ENCODE measurements around the gene CLTC. TPM values are rescaled to one million over a fixed set of nuclear protein-coding genes. Genes with fewer than 3 reads are reported as not detected.

CLTC gene
- total and polyA plus RNA-seq, 10 of the 15 experiments (the other 5 are each of a cell fraction or from before 2014, with no cell fraction given) = 77.5 to 188 (median 129) TPM

DNA sequence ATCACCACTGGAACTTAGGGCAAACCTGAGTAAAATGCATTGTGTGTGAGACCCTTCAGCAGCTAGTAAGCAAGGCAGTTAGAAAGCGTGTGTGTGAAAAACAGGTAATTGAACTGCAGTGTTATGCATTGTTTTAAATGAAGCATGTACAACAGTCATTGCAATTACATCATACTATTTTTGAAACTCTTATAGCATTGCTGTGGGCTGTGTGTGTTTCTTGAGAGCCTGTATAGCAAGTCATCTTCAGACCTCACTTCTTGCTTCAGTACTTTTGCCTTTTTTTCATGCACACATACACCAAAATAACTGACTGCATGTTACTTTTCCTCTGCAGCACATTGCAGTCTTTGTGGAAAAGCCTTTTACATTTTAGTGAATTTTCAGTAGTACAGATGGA lies 68.3 kb downstream of the CLTC start (continued):
- TF ChIP-seq BACH1 (IDR thresholded peaks at IDR 0.05; ENCODE audit: borderline replicate concordance) = no peak
- TF ChIP-seq MEF2A (IDR thresholded peaks at IDR 0.05; ENCODE audit: insufficient read depth, low read depth, low read length) = no peak

DNA sequence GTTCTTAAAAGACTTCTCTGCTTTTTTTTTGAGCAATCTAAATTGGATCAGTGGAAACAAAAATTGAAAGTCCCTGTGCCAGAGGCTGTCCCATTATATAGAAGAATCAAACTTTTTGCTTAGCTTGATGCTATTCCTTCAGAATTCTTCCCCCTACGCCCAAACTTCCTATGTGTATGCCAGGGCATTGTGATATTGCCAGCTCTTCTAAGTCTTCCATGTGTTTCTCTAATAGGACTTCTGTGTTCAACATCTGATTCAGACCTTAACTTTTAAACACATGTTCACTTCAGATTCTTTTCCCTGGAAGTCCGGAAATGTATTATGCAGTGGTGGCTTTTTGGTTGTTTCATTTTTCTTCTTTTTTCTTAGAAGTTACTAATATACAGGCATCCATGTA lies 68.8 kb downstream of the CLTC start:
- no peak for FAIRE-seq
- RAD21 ChIA-PET (ENCODE audit: unreplicated experiment) = interaction anchor here (0.9 kb wide), 1 partner anchor 29 kb away, joined by 3 read pairs; no protein-coding TSS in a partner anchor

More for the DNA sequence above, 68.8 kb downstream of the CLTC start:
- in situ Hi-C loops (cut with MboI) = no loop called here
- Histone ChIP-seq H3K27ac (ENCODE audit: control insufficient read depth, insufficient read depth) (no peak overlapping the region), H3K27me3 (replicated peaks in 1 of 2; ENCODE audit: control insufficient read depth in 2 of 2, insufficient read depth in 2 of 2, low read length in 1 of 2) (no peaks in the 10 kb centered on the region), H3K4me3 (no peak overlapping the region), H4K20me1 (ENCODE audit: control insufficient read depth, insufficient read depth) (no peaks in the 10 kb centered on the region), H3K36me3 (ENCODE audit: control insufficient read depth in 2 of 2, insufficient read depth in 2 of 2, low read length in 1 of 2) (peaks cover 3 to 37% of the 10 kb centered on the region in 2 experiments), H3K79me2 (ENCODE audit: control insufficient read depth, insufficient read depth, low read length) (no peaks in the 10 kb centered on the region), H3K9ac (ENCODE audit: control insufficient read depth, insufficient read depth, low read length) (no peak overlapping the region), H2AFZ (ENCODE audit: control insufficient read depth, low read depth, low read length) (no peak overlapping the region), H3K4me2 (ENCODE audit: control insufficient read depth, insufficient read depth) (no peak overlapping the region), H3K4me1 (ENCODE audit: control insufficient read depth, insufficient read depth, low read length) (no peaks in the 10 kb centered on the region), H3K9me3 (replicated peaks; ENCODE audit: control insufficient read depth, insufficient read depth, low read length) (no peaks in the 10 kb centered on the region)
- DNase-seq (ENCODE audit: low read depth, low spot score) = no peak
- SMC1A ChIA-PET (ENCODE audit: uncharacterized antibody, unreplicated experiment) = interaction anchor here (0.7 to 4.6 kb wide), 4 partner anchors 14 to 444 kb away, joined by 3 to 36 read pairs (median 4); no protein-coding TSS in a partner anchor
- intact Hi-C loops (cut with micrococcal nuclease; ENCODE audit: unreplicated experiment) = no loop called here
- POLR2A ChIA-PET = no interaction called here
- ATAC-seq = no peak
- TF ChIP-seq KLF5 (IDR thresholded peaks at IDR 0.05; ENCODE audit: partially characterized antibody) (no peak), JUND (IDR thresholded peaks at IDR 0.05; ENCODE audit: low read depth, low read length) (no peak), ZSCAN29 (IDR thresholded peaks at IDR 0.05) (no peak), ZNF384 (IDR thresholded peaks at IDR 0.05; ENCODE audit: borderline replicate concordance, low read depth, low read length) (no peak), SMAD5 (IDR thresholded peaks at IDR 0.05; ENCODE audit: low read depth) (no peak), TCF3 (IDR thresholded peaks at IDR 0.05; ENCODE audit: borderline replicate concordance, insufficient read depth, low read depth, low read length) (no peak), ETV6 (conservative IDR thresholded peaks at IDR 0.05 in 1 of 2, IDR thresholded peaks at IDR 0.05 in 1 of 2; ENCODE audit: borderline replicate concordance in 1 of 2, low read depth in 1 of 2) (no peak), CBX3 (IDR thresholded peaks at IDR 0.05; ENCODE audit: borderline replicate concordance, low read depth) (no peak), FOS (IDR thresholded peaks at IDR 0.05; ENCODE audit: borderline replicate concordance, extremely low read depth, insufficient read length) (no peak), RAD51 (IDR thresholded peaks at IDR 0.05) (no peak), NR2F1 (conservative IDR thresholded peaks at IDR 0.05) (no peak), CBX5 (IDR thresholded peaks at IDR 0.05; ENCODE audit: low read depth) (no peak), NR2C1 (IDR thresholded peaks at IDR 0.05) (no peak), ZBTB4 (CRISPR knock-in tag; IDR thresholded peaks at IDR 0.05) (no peak), WRNIP1 (IDR thresholded peaks at IDR 0.05; ENCODE audit: borderline replicate concordance, low read depth, low read length) (no peak), CEBPB (IDR thresholded peaks at IDR 0.05; ENCODE audit: borderline replicate concordance in 1 of 2, low read depth in 2 of 2, low read length in 2 of 2) (no peak), CHD2 (IDR thresholded peaks at IDR 0.05; ENCODE audit: borderline replicate concordance, low read depth, low read length) (no peak)
- TF ChIP-seq, protein P1, sequence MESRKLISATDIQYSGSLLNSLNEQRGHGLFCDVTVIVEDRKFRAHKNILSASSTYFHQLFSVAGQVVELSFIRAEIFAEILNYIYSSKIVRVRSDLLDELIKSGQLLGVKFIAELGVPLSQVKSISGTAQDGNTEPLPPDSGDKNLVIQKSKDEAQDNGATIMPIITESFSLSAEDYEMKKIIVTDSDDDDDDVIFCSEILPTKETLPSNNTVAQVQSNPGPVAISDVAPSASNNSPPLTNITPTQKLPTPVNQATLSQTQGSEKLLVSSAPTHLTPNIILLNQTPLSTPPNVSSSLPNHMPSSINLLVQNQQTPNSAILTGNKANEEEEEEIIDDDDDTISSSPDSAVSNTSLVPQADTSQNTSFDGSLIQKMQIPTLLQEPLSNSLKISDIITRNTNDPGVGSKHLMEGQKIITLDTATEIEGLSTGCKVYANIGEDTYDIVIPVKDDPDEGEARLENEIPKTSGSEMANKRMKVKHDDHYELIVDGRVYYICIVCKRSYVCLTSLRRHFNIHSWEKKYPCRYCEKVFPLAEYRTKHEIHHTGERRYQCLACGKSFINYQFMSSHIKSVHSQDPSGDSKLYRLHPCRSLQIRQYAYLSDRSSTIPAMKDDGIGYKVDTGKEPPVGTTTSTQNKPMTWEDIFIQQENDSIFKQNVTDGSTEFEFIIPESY (IDR thresholded peaks at IDR 0.05) = no peak
- WGBS (ENCODE audit: insufficient coverage, insufficient replicate concordance, low lambda C conversion rate, missing lambda C conversion rate) = 96% methylated on average over 2 of the region's 2 CpGs
- CTCF ChIA-PET = interaction anchor here (0.7 to 1.1 kb wide), 2 partner anchors 46 to 59 kb away, joined by 3 to 4 read pairs; no protein-coding TSS in a partner anchor
- no TSS peak for BruUV-seq (replicated peaks)
